Mesenchymal stem cell (in vitro differentiated cells and primary cell): Measurements from ENCODE around the gene DYNC1H1.
A peak's percentile ranks its signal among the peaks of the same experiment; 100 is the strongest.
"Not testable (repeated sequence)": the region's sequence is repeated elsewhere in the genome, so short reads cannot be mapped to it uniquely, and the experiment has no call there.

Experiments used
- DNase-seq: peaks from one replicate; pipeline ENCODE4 v3.0.0-alpha.2; 2013
- H2AFZ ChIP-seq: one replicate; pipeline ENCODE4 v1.6.1; 2013; ENCODE audit warnings: low read depth, mild to moderate bottlenecking, control low read depth, inconsistent platforms, low read length, moderate library complexity
- H2AK5ac ChIP-seq: 2 replicates; pipeline ENCODE4 v1.6.1; 2013; ENCODE audit warnings: low read length, moderate library complexity, mild to moderate bottlenecking, inconsistent platforms; ENCODE audit not compliant: severe bottlenecking
- H2BK120ac ChIP-seq: one replicate; pipeline ENCODE4 v1.6.1; 2013; ENCODE audit warnings: low read depth, mild to moderate bottlenecking, inconsistent platforms, low read length, moderate library complexity
- H2BK12ac ChIP-seq, 2 experiments: one replicate each; pipeline ENCODE4 v1.6.1; 2013; ENCODE audit warnings: inconsistent platforms in 2 of 2, low read length in 2 of 2, mild to moderate bottlenecking in 2 of 2, moderate library complexity in 2 of 2, control low read depth in 1 of 2
- H2BK15ac ChIP-seq: one replicate; pipeline ENCODE4 v1.6.1; 2013; ENCODE audit warnings: mild to moderate bottlenecking, low read depth, inconsistent platforms; ENCODE audit not compliant: poor library complexity, severe bottlenecking
- H2BK5ac ChIP-seq: 2 replicates; pipeline ENCODE4 v1.6.1; 2013; ENCODE audit warnings: low read depth, mild to moderate bottlenecking, low read length, control low read depth, inconsistent platforms; ENCODE audit not compliant: poor library complexity, severe bottlenecking
- H3K14ac ChIP-seq, 2 experiments: one replicate each; pipeline ENCODE4 v1.6.1; 2013; ENCODE audit warnings: inconsistent platforms in 2 of 2, low read length in 2 of 2, control low read depth in 1 of 2, mild to moderate bottlenecking in 1 of 2, moderate library complexity in 1 of 2
- H3K18ac ChIP-seq, 2 experiments: one replicate each; pipeline ENCODE4 v1.6.1; 2013; ENCODE audit warnings: inconsistent platforms in 2 of 2, low read length in 2 of 2, control low read depth in 1 of 2, low read depth in 1 of 2, mild to moderate bottlenecking in 1 of 2
- H3K23ac ChIP-seq, 2 experiments: one replicate each; pipeline ENCODE4 v1.6.1; 2013; ENCODE audit warnings: inconsistent platforms in 2 of 2, low read length in 2 of 2, mild to moderate bottlenecking in 2 of 2, moderate library complexity in 2 of 2, control low read depth in 1 of 2
- H3K27ac ChIP-seq: 2 replicates; pipeline ENCODE4 v1.5.1; 2013; ENCODE audit warnings: mild to moderate bottlenecking, moderate library complexity, low read length, control low read depth, inconsistent platforms; ENCODE audit not compliant: poor library complexity, severe bottlenecking
- H3K27me3 ChIP-seq, 2 experiments: 2 replicates each; pipeline versions ENCODE4 v1.6.1 to v1.7.0; 2013; ENCODE audit warnings: low read length in 2 of 2, mild to moderate bottlenecking in 2 of 2, moderate library complexity in 2 of 2, control low read depth in 1 of 2, inconsistent platforms in 1 of 2; ENCODE audit not compliant: control insufficient read depth in 1 of 2, insufficient read depth in 1 of 2
- H3K36me3 ChIP-seq, 2 experiments: 2 replicates each; pipeline versions ENCODE4 v1.6.1 to v1.7.0; 2013; ENCODE audit warnings: low read length in 2 of 2, control low read depth in 1 of 2, inconsistent platforms in 1 of 2, low read depth in 1 of 2, mild to moderate bottlenecking in 1 of 2; ENCODE audit not compliant: insufficient read depth in 2 of 2, control insufficient read depth in 1 of 2
- H3K4ac ChIP-seq, 2 experiments: one replicate each; pipeline ENCODE4 v1.6.1; 2013; ENCODE audit warnings: inconsistent platforms in 2 of 2, low read length in 2 of 2, mild to moderate bottlenecking in 2 of 2, moderate library complexity in 2 of 2, control low read depth in 1 of 2, low read depth in 1 of 2
- H3K4me1 ChIP-seq: 2 replicates; pipeline ENCODE4 v1.6.1; 2013; ENCODE audit warnings: low read depth, low read length, control low read depth; ENCODE audit not compliant: control insufficient read depth, insufficient read depth
- H3K4me2 ChIP-seq: 2 replicates; pipeline ENCODE4 v1.6.1; 2013; ENCODE audit warnings: low read length, mild to moderate bottlenecking, inconsistent platforms; ENCODE audit not compliant: poor library complexity, severe bottlenecking
- H3K4me3 ChIP-seq, 2 experiments: 2 replicates each; pipeline versions ENCODE4 v1.5.1 to v1.7.0; 2013; ENCODE audit warnings: low read length in 2 of 2, mild to moderate bottlenecking in 2 of 2, control low read depth in 1 of 2, low read depth in 1 of 2; ENCODE audit not compliant: insufficient read depth in 1 of 2
- H3K79me1 ChIP-seq: replicated peaks from 2 replicates; pipeline ENCODE4 v1.6.1; 2013; ENCODE audit warnings: mild to moderate bottlenecking, control low read depth, low read length, inconsistent platforms; ENCODE audit not compliant: poor library complexity, severe bottlenecking
- H3K9ac ChIP-seq: 2 replicates; pipeline ENCODE4 v1.7.0; 2013; ENCODE audit warnings: mild to moderate bottlenecking, low read length, moderate library complexity
- H3K9me3 ChIP-seq: 2 replicates; pipeline ENCODE4 v1.7.0; 2013; ENCODE audit warnings: mild to moderate bottlenecking, low read length; ENCODE audit not compliant: control insufficient read depth
- H4K8ac ChIP-seq: one replicate; pipeline ENCODE4 v1.6.1; 2013; ENCODE audit warnings: inconsistent platforms, mild to moderate bottlenecking, low read length, moderate library complexity
- H4K91ac ChIP-seq: one replicate; pipeline ENCODE4 v1.6.1; 2013; ENCODE audit warnings: mild to moderate bottlenecking, low read length, inconsistent platforms
- WGBS: methylation state at CpG from one replicate; pipeline ENCODE4 v1.1.7; 2013; ENCODE audit warnings: mixed read lengths; 5-methylcytosine and 5-hydroxymethylcytosine counted together

DYNC1H1 gene

DNA sequence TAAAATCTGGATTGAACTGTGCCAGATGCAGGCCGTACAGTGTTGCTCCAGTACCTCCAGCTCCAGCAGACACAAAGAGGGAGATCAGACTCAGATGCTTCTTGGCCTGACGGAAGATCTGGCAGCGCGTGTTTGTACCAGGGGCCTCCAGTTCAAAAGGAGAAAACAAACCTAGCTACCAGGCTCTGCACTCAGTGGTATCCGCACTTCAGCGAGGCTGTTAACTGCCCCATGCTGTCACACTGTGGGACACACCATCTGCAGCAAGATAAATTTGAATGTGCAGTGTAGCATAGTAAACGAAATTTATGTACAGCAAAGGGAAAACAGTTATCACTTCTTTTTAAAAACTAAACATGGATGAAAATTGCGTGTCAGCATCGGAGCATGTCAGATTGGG, 5.1 kb downstream of the DYNC1H1 start:
- H2BK12ac ChIP-seq: no peak overlapping the region
- H3K14ac ChIP-seq: no peak overlapping the region
- H3K9me3 ChIP-seq: no peaks in the 10 kb centered on the region
- no peak overlapping the region for H2BK5ac ChIP-seq
- peak overlapping the region; percentile 44 for H3K9ac ChIP-seq
- peaks cover 29% of the 10 kb centered on the region for H3K4me1 ChIP-seq
- H3K4ac ChIP-seq: no peak overlapping the region
- H3K4me3 ChIP-seq: peak overlapping the region in 1 of 2 experiments; percentile 49
- H3K4me2 ChIP-seq: peak overlapping the region; percentile 43
- H4K8ac ChIP-seq: peak overlapping the region; percentile 54
- H3K27me3 ChIP-seq: no peaks in the 10 kb centered on the region
- no peak overlapping the region for H4K91ac ChIP-seq
- H3K36me3 ChIP-seq: peaks cover 14 to 22% of the 10 kb centered on the region in 2 experiments
- H3K23ac ChIP-seq: no peak overlapping the region
- no peak overlapping the region for H2BK15ac ChIP-seq
- H2AK5ac ChIP-seq: peak overlapping the region; percentile 83
- H2BK120ac ChIP-seq: no peak overlapping the region
- no peaks in the 10 kb centered on the region for H3K79me1 ChIP-seq
- no peak for DNase-seq
- H2AFZ ChIP-seq: no peak overlapping the region
- over 99% methylated on average over 8 of the region's 9 CpGs for WGBS
- peak overlapping the region; percentile 30 for H3K27ac ChIP-seq
- no peak overlapping the region for H3K18ac ChIP-seq

DNA sequence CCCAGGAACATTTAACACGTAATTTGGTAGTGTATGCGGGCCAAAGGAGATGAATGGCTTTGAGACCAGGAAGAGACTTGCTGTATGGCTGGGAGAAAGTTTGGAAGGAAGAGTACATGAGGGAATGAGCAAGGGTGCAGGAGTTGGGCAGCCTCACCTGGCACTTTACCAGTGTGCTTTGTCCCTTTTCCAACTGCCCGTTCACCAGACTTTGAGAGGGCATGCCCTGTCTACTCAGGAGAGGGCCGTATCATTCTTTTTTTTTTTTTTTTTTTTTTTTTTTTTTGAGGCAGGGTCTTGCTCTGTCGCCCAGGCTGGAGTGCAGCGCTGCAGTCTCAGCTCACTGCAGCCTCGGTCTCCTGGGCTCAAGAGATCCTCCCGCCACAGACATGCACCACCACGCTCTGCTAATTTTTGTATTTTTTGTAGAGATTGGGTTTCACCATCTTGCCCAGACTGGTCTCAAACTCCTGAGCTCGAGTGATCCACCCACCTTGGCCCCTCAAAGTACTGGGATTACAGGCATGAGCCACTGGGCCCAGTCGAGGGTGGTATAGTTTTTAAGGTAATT, 6.5 kb downstream of the DYNC1H1 start:
- peak overlapping the region; percentile 85 for H3K9ac ChIP-seq
- peak overlapping the region; percentile 43 for H2BK120ac ChIP-seq
- H3K4me2 ChIP-seq: no peak overlapping the region
- H4K8ac ChIP-seq: no peak overlapping the region
- 90% methylated on average over 9 of the region's 11 CpGs for WGBS
- H3K79me1 ChIP-seq: no peaks in the 10 kb centered on the region
- no peaks in the 10 kb centered on the region for H3K27me3 ChIP-seq
- H2BK5ac ChIP-seq: no peak overlapping the region
- H2AK5ac ChIP-seq: peak overlapping the region; percentile 44
- peaks cover 15 to 32% of the 10 kb centered on the region in 2 experiments for H3K36me3 ChIP-seq
- peak overlapping the region in 1 of 2 experiments; percentile 58 for H3K4me3 ChIP-seq
- no peak overlapping the region for H2BK15ac ChIP-seq
- no peak overlapping the region for H3K18ac ChIP-seq
- no peak overlapping the region for H2BK12ac ChIP-seq
- no peak for DNase-seq
- no peak overlapping the region for H4K91ac ChIP-seq
- H3K4me1 ChIP-seq: peaks cover 35% of the 10 kb centered on the region
- H2AFZ ChIP-seq: no peak overlapping the region
- H3K27ac ChIP-seq: peak overlapping the region; percentile 84
- H3K23ac ChIP-seq: no peak overlapping the region
- no peak overlapping the region for H3K4ac ChIP-seq
- H3K14ac ChIP-seq: no peak overlapping the region
- no peaks in the 10 kb centered on the region for H3K9me3 ChIP-seq

GRCh38 chr14:101971458-101971857, 7.1 kb downstream of the DYNC1H1 start:
- H2BK5ac ChIP-seq, H2AFZ ChIP-seq, H4K91ac ChIP-seq, DNase-seq, H2BK12ac ChIP-seq, H3K9me3 ChIP-seq, H3K27me3 ChIP-seq, H3K14ac ChIP-seq, H2BK120ac ChIP-seq, H3K79me1 ChIP-seq, H4K8ac ChIP-seq, H3K18ac ChIP-seq, H2AK5ac ChIP-seq, H2BK15ac ChIP-seq, H3K23ac ChIP-seq, H3K4ac ChIP-seq, H3K4me2 ChIP-seq: not testable (repeated sequence)
- WGBS: 100% methylated on average over 1 of the region's 2 CpGs
- H3K9ac ChIP-seq: peak overlapping the region; percentile 85
- peaks cover 17 to 34% of the 10 kb centered on the region in 2 experiments for H3K36me3 ChIP-seq
- H3K4me1 ChIP-seq: peaks cover 35% of the 10 kb centered on the region
- H3K27ac ChIP-seq: peak overlapping the region; percentile 84
- H3K4me3 ChIP-seq: peak overlapping the region in 1 of 2 experiments; percentile 58

GRCh38 chr14:101972126-101972866, 7.9 kb downstream of the DYNC1H1 start:
- Histone ChIP-seq H3K4me3 (peak overlapping the region in 1 of 2 experiments; percentile 70), H2BK5ac (no peak overlapping the region), H3K4ac (no peak overlapping the region), H3K27me3 (no peaks in the 10 kb centered on the region), H3K18ac (no peak overlapping the region), H3K36me3 (peaks cover 17 to 42% of the 10 kb centered on the region in 2 experiments), H2BK15ac (no peak overlapping the region), H3K9ac (peak overlapping the region; percentile 94), H3K23ac (no peak overlapping the region), H3K27ac (peak overlapping the region; percentile 85), H2AFZ (no peak overlapping the region), H3K4me2 (peak overlapping the region; percentile 18), H4K8ac (no peak overlapping the region), H2AK5ac (no peak overlapping the region), H3K9me3 (no peaks in the 10 kb centered on the region), H3K79me1 (no peaks in the 10 kb centered on the region), H2BK120ac (no peak overlapping the region), H4K91ac (no peak overlapping the region), H2BK12ac (no peak overlapping the region), H3K4me1 (peaks cover 35% of the 10 kb centered on the region), H3K14ac (no peak overlapping the region)
- WGBS: 9% methylated on average over 10 of the region's 10 CpGs
- peak; percentile 98 for DNase-seq
